ENCODE measurements around the gene DPP6. TPM values are rescaled to one million over a fixed set of nuclear protein-coding genes. Genes with fewer than 3 reads are reported as not detected.

The DPP6 gene
- total and polyA plus RNA-seq, 2 donors (not counting 1 experiment from before 2014, with no cell fraction given) = not detected

GRCh38 chr7:154857240-154857639 lies 805.0 kb downstream of the DPP6 start:
- H2AFZ ChIP-seq (ENCODE audit: insufficient read depth, low read depth, low read length, poor library complexity, severe bottlenecking) = no peak overlapping the region
- no peaks in the 10 kb centered on the region for H3K36me3 ChIP-seq (replicated peaks in 1 of 2; ENCODE audit: control extremely low read depth in 1 of 2, control insufficient read depth in 1 of 2, extremely low read depth in 1 of 2, insufficient read depth in 2 of 2, low read length in 1 of 2)
- no peak overlapping the region for H3K9ac ChIP-seq (ENCODE audit: low read length)
- H4K20me1 ChIP-seq (ENCODE audit: control insufficient read depth, insufficient read depth, low read length, poor library complexity, severe bottlenecking) = no peaks in the 10 kb centered on the region
- H3K79me2 ChIP-seq (ENCODE audit: control insufficient read depth, insufficient read depth, low read length) = no peaks in the 10 kb centered on the region
- no peak overlapping the region for H3K4me3 Mint-ChIP-seq
- POLR2A ChIA-PET = no interaction called here
- H3K4me3 ChIP-seq (ENCODE audit: control extremely low read depth in 1 of 5, extremely low read depth in 1 of 5, insufficient read depth in 1 of 5, low read depth in 2 of 5, low read length in 4 of 5) = no peak overlapping the region
- WGBS (ENCODE audit: insufficient coverage) = 71% methylated on average over 1 of the region's 3 CpGs
- peaks cover 5% of the 10 kb centered on the region for H3K27me3 Mint-ChIP-seq
- no peak for DNase-seq
- no peak for ATAC-seq (ENCODE audit: low read depth)
- H3K9me3 ChIP-seq (ENCODE audit: control extremely low read depth in 1 of 3, control insufficient read depth in 2 of 3, insufficient read depth in 1 of 3, low read length in 2 of 3) = peaks cover 0 to 9% (median 0%) of the 10 kb centered on the region in 3 donors
- H3K4me1 ChIP-seq (ENCODE audit: control insufficient read depth in 2 of 2, insufficient read depth in 2 of 2, low read length in 2 of 2) = no peaks in the 10 kb centered on the region
- CTCF ChIA-PET = no interaction called here
- H3K27ac Mint-ChIP-seq = no peak overlapping the region
- peaks cover 5% of the 10 kb centered on the region for H3K9me3 Mint-ChIP-seq (ENCODE audit: insufficient read depth)
- TF ChIP-seq, protein P1, sequence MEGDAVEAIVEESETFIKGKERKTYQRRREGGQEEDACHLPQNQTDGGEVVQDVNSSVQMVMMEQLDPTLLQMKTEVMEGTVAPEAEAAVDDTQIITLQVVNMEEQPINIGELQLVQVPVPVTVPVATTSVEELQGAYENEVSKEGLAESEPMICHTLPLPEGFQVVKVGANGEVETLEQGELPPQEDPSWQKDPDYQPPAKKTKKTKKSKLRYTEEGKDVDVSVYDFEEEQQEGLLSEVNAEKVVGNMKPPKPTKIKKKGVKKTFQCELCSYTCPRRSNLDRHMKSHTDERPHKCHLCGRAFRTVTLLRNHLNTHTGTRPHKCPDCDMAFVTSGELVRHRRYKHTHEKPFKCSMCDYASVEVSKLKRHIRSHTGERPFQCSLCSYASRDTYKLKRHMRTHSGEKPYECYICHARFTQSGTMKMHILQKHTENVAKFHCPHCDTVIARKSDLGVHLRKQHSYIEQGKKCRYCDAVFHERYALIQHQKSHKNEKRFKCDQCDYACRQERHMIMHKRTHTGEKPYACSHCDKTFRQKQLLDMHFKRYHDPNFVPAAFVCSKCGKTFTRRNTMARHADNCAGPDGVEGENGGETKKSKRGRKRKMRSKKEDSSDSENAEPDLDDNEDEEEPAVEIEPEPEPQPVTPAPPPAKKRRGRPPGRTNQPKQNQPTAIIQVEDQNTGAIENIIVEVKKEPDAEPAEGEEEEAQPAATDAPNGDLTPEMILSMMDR (IDR thresholded peaks at IDR 0.05) = no peak
- TF ChIP-seq EZH2 (IDR thresholded peaks at IDR 0.05; ENCODE audit: borderline replicate concordance, insufficient read depth, low read depth, low read length, poor library complexity, severe bottlenecking) = no peak
- intact Hi-C loops (cut with micrococcal nuclease) = no loop called here
- H3K4me1 Mint-ChIP-seq = no peaks in the 10 kb centered on the region
- H3K4me2 ChIP-seq (replicated peaks; ENCODE audit: low read depth, low read length, poor library complexity, severe bottlenecking) = no peak overlapping the region
- no peak overlapping the region for H3K27ac ChIP-seq (ENCODE audit: low read length in 2 of 2)
- H3K27me3 ChIP-seq (replicated peaks in 1 of 4; ENCODE audit: control extremely low read depth in 1 of 4, control insufficient read depth in 3 of 4, insufficient read depth in 4 of 4, low read length in 3 of 4) = no peaks in the 10 kb centered on the region

DNA sequence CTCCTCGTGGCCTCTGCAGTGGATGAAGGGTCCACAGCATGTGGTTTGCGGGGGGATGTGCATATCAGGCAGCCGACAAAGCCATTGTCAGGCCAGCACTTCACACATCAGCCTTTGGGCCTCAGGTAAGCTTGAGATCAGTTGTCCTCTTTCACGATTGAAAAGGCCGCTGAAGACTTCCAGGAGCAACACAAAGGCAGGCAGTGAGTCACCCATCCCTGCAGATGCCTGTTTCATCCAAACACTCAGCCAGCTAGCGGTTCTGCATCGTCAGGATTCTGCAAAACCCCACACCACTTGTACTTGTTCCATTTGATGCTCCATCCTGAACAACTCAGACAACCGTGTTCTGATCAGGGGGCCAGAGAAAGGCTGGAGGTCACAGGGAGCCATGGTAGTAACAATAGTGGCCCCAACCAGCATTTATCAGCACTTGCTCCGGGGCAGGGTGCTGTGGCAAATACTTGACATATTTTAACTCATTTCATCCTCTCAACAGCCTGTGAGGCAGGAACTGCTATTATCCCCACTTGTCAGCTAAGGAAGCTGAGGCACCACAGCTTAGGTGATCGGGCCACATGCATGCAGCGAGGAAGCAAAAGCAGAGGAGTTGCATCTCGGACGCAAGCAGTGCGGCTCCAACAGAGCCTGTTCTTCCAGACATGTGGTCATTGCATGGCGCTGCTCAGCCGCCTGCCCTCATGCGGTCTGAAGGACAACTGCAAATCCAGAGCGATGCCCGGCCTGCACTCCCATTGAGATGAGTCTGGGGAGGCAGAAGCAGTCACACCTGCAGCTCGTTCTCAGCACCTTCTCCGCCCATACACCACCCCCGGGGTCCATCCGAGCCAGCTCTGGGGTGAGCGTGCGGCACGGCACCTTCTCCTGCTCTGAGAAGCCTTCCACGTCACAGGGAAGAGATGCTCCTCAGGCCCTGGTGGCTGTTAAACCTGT lies 805.8 kb downstream of the DPP6 start:
- Histone ChIP-seq H3K9me3 (ENCODE audit: control extremely low read depth in 1 of 3, control insufficient read depth in 2 of 3, insufficient read depth in 1 of 3, low read length in 2 of 3) (peaks cover 0 to 4% (median 0%) of the 10 kb centered on the region in 3 donors), H3K4me2 (replicated peaks; ENCODE audit: low read depth, low read length, poor library complexity, severe bottlenecking) (no peak overlapping the region), H3K9ac (ENCODE audit: low read length) (no peak overlapping the region), H2AFZ (ENCODE audit: insufficient read depth, low read depth, low read length, poor library complexity, severe bottlenecking) (no peak overlapping the region), H3K4me3 (ENCODE audit: control extremely low read depth in 1 of 5, extremely low read depth in 1 of 5, insufficient read depth in 1 of 5, low read depth in 2 of 5, low read length in 4 of 5) (no peak overlapping the region), H3K27me3 (replicated peaks in 1 of 4; ENCODE audit: control extremely low read depth in 1 of 4, control insufficient read depth in 3 of 4, insufficient read depth in 4 of 4, low read length in 3 of 4) (no peaks in the 10 kb centered on the region), H3K36me3 (replicated peaks in 1 of 2; ENCODE audit: control extremely low read depth in 1 of 2, control insufficient read depth in 1 of 2, extremely low read depth in 1 of 2, insufficient read depth in 2 of 2, low read length in 1 of 2) (no peaks in the 10 kb centered on the region), H3K79me2 (ENCODE audit: control insufficient read depth, insufficient read depth, low read length) (no peaks in the 10 kb centered on the region), H3K27ac (ENCODE audit: low read length in 2 of 2) (no peak overlapping the region), H3K4me1 (ENCODE audit: control insufficient read depth in 2 of 2, insufficient read depth in 2 of 2, low read length in 2 of 2) (no peaks in the 10 kb centered on the region), H4K20me1 (ENCODE audit: control insufficient read depth, insufficient read depth, low read length, poor library complexity, severe bottlenecking) (no peaks in the 10 kb centered on the region)
- 92% methylated on average over 27 of the region's 27 CpGs for WGBS (ENCODE audit: insufficient coverage)
- Mint-ChIP-seq H3K4me3 (no peak overlapping the region), H3K9me3 (ENCODE audit: insufficient read depth) (no peaks in the 10 kb centered on the region), H3K27me3 (no peaks in the 10 kb centered on the region), H3K4me1 (no peaks in the 10 kb centered on the region), H3K27ac (no peak overlapping the region)
- POLR2A ChIA-PET = no interaction called here
- CTCF ChIA-PET = no interaction called here
- DNase-seq (no peak), ATAC-seq (ENCODE audit: low read depth) (no peak)
- no peak for TF ChIP-seq EZH2 (IDR thresholded peaks at IDR 0.05; ENCODE audit: borderline replicate concordance, insufficient read depth, low read depth, low read length, poor library complexity, severe bottlenecking)
- TF ChIP-seq, protein P1 (IDR thresholded peaks at IDR 0.05) = no peak
- intact Hi-C loops (cut with micrococcal nuclease) = no loop called here

Measured in B cell (primary cell).